HPDE6-E6E7 (cell line): ENCODE measurements around the gene TNFRSF25.
"Not testable (repeated sequence)": the region's sequence is repeated elsewhere in the genome, so short reads cannot be mapped to it uniquely, and the experiment has no call there.

Source experiments
- DNase-seq: peaks from one replicate; pipeline ENCODE4 v3.0.0; 2011; ENCODE audit warnings: missing footprints; ENCODE audit errors: extremely low spot score

The TNFRSF25 gene

DNA sequence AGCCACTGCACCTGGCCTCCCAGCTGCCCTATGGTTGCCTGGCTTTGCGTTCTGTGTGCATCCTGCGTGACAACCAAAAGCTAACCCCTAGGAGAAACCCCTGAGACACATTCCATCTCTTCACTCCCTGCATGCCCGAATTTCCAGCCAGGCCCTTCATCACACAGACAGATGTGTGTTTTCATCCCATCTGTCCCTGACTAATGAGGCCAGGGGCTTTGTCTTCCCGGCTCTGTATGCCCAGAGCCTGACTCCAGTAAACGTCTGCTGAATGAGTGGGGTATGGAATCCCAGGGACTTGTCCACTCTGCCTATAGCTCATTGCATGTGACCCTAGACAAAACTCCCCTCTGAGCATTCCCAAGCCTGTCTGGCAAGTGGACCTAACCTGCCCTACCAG, 31.8 kb downstream of the TNFRSF25 start:
- DNase-seq, result no peak

DNA sequence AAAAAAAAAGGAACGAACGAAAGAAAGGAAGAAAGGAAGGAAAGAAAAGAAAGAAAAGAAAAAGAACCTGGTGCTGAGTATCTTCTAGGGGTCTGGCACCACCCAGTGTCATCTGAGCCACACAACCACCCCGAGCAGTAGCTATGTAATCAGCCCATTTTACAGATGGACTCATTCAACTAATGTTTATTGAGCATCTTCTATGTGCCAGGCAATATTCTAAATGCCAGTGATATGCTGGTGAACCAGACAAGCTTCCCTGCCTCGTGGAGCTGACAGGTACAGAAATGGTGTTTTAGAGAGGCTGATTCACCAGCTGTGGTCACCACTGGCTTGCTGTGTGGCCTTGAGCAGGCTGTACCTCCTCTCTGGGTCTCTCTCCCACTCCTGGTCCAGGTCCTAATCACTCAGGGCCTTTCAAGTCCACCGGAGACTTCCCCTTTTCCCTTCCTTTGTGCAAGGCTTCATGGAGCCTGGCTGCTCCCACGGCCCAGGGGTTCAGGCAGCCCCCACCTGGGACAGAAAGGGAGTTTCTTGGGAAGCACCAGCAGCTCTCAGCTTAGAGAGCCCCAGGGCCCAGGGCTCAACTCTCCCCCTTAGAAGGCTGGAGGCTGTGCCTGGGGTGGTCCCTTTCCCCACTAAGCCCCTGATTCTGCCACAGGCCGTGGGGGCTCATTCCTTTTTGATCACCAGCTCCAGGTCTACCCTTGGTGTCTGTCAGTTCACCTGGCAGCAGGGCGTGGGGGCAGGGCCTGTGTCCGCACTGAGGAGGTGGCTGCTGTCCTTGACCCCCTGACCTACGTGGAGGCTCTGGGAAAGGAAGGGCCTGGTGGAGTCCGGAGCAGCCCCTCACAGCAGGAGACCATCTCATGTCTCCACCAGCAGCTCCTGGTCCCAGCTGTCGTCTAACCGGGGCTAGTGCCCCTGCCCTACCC, 34.1 kb downstream of the TNFRSF25 start:
- DNase-seq, result not testable (repeated sequence)

DNA sequence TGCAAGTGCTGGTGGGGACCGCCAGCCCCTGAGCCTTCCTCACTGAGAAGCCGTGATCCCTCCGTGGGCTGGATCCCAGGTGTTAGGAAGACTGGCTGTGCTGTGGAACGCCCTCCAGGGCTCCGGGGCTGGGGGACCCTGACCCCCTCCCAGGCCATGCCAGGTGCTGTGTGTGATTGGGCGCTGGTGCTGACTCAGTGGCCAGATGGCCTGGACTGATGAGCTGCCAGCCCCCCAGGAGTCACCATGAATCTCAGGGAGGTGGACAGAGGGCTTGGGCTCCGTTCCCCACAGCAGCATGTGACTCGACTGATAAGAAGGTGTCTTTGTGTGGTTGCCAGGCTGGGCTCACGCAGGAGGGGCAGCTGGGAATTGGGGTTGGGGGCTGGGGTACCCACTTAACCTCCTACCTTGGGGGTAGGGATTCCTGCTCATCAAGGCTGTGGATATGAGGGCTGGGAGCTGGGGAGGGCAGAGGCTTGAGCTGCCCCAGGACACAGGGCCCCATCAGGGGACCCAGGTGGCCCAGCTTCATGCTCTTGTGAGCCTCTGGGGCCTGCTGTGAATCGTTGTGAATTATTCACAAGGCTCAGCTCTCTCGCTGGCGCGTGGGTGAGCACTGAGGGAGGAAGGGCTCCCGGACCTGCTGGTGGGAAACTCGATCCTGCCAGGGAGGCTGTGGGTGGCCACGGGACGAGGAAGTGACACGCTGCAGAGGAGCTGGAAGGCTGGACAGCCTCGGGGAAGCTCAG, 36.1 kb downstream of the TNFRSF25 start:
- not testable (repeated sequence) for DNase-seq

DNA sequence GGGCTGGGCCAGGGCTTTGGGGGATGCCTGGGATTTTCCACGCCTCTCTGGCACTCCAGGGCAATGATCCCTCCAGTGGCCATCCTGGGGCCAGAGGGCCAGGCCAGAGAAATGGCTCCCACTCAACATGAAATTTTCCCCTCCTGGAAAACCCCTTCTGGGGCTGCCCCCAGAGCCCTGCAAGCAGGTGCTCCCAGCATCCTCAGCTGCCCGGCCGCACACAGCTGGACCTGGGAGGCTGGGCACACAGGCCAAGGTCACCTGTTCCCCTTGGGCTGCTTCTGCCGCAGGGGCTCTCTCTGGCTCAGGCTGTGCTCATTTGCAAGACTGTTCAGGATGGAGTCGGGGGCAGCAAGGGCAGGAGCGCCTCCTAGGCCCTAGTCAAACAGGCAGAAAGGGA, 37.5 kb downstream of the TNFRSF25 start:
- not testable (repeated sequence) for DNase-seq

DNA sequence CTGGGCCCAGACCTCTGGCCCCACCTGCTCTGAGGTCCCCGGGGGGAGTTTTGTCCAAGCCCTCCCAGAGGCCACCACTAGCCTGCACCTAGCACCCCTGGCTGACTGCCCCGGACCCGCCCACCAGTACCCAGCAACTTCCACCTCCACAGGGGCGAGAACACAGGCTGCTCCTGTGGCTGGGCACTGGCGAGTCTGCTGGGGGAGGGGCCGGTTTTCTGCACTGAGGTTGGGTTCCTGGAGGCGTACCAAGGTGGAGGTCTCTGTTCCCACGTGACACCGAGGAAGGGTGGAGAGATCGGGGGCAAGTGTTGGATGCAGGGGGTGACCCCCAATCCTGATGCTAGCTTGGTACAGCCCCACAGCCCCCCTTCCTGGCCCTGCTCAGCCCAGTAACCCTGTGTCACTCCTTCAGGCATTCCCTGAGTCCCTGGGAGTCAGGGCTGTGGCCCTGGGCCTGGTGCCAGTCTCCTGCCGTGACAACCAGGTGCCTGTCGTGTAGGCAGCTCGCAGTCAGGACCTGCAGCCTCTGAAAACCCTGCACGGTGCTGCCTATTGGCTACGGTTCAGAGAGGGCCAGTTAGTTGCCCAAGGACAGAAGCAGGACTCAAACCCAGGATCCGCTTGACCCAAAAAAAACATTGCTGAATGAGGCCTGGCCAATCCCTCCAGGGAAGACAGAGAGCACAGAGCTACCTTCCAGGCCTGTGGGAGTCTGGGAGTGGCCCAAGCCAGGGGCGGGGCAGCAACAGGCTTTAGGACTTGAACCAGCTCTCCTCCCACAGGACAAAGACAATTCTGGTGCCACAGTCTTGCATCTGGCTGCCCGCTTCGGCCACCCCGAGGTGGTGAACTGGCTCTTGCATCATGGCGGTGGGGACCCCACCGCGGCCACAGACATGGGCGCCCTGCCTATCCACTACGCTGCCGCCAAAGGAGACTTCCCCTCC, 38.3 kb downstream of the TNFRSF25 start:
- no peak for DNase-seq

DNA sequence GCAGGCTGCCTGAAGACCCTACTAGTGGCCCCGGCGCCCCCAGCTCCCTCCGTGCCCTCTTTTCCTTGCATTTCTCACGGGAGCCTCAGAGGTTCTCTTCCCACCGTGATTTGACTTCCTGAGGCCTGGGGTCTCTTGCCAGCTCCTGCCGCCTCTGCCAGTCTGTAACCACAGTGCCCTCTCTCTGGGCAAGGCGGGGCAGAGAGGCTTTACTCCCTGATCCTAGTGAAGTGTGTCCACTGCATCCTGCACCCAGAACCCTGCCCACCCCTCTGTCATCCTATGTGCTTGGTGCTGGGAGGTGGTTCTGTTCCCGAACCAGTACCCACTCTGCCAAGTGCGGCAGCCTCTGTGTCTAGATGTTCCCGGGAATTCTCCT, 39.0 kb downstream of the TNFRSF25 start:
- DNase-seq, result no peak

DNA sequence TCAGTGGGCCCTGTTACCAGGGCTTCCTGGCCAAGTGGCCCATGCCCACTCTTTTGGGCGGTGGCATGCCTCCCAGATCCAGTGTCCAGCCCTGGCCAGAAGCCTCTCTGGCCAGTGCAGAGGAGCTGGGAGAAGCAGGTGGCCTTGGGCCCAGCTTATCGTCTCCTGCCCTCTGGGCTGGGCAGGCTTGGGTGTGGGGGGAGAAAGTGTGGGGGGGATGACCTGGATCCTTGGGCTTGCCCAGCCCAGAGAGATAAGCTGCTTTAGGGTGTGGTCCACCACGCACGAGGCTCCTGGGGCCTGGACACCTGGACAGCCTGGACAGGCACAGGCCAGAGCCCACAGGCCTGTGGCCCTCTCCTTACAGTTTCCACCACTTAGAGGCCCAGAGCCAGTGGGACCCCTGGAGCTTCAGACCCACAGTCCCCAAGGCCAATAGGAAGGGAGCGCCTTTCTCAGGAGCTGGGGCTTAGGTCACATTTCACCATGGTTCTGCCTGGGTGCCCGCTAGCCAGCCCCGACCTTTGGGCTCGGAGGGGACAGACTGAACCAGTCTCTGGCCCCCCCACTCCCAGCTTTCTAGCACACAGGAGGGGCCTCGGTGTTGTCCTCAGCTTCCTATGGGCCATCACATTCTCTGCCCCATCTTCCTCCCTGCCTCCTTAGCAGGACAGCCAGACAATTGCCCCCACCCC, 39.5 kb downstream of the TNFRSF25 start:
- no peak for DNase-seq

DNA sequence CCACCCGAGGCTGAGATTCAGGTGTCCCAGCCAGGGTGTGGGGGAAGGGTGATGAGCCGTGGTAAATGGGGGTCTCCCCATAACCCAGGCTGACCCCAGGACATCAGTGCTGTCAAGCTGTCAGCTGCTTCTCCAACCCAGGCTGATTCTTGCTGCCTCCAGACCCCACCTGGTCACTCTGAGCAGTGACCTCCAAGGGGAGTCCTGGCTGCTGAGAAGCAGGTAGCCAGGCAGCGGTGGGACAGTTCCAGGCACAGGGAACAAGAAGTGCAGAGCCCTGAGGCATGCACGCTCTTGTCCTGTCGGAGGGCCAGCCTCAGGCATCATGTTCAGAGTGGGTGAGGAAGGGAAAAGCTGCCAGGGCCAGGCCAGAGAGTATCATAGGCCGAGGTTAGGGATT, 40.3 kb downstream of the TNFRSF25 start:
- DNase-seq, result no peak

DNA sequence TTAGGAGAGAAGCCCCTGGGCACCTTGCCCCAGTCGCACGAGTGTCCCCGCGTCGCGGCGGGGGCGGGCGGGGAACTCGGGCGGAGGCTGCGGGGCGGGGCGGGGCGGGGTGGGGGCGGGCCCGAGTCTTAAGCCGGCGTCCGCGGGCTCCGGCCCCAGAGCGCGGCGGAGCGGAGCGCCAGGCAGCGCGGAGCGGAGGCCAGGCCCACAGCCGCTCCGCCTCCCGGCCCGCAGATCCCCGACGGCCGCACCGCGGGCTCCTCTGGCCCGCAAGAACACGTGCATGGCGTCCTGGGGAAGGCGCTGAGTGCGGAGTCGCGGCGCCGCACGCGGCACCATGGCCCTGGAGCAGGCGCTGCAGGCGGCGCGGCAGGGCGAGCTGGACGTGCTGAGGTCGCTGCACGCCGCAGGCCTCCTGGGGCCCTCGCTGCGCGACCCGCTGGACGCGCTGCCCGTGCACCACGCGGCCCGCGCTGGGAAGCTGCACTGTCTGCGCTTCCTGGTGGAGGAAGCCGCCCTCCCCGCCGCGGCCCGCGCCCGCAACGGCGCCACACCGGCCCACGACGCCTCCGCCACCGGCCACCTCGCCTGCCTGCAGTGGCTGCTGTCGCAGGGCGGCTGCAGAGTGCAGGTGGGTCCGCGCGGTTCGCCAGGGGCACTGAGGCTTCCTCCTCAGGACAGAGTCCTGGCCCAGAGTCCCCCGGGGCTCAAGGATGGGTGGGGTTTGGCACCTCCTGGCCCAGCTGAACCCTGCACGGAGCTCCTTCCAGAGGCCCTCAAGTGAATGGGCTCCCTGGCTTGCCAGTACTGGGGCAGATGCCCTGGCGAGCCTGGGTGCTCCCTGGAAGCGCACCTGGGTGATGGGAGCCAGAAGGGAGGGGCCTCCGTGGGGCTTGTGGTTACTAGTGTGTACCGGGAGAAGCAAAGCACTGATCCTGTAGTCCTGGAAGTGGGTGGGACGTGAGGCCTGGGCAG, 41.1 kb downstream of the TNFRSF25 start, which contains the start of gene ESPN:
Gene ESPN (plus strand): TSS at position 158 of the 975 bp plus-strand sequence. CDS start 180 bp downstream, at position 338.
- DNase-seq, result no peak

DNA sequence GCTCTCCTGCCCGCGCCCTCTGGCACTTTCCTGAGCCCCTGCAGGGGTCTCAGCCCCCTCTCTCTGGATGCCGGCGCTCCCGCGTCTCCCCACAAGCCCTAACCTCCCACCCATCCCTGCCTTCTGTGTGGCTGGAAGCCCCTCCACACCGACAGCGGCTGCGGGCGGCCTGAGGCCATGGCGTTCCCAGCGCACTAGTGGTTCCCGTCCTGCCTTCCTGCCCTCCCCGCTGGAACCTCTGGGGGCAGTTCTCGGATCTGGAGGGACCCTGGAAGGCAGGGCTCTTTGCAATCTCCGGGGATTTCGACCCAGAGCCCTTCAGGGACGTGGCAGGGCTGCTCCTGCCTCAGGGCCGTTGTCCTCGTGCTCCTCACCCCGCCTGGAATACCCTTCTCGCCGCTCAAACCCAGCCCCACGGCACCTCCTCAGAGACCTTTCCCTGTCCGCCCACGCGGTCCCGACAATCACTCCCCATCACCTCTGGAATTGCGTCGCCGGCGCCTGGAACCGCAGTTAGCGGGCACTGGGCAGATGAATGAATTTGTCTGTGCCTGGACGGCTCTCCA, 41.9 kb downstream of the TNFRSF25 start:
- DNase-seq, result no peak

DNA sequence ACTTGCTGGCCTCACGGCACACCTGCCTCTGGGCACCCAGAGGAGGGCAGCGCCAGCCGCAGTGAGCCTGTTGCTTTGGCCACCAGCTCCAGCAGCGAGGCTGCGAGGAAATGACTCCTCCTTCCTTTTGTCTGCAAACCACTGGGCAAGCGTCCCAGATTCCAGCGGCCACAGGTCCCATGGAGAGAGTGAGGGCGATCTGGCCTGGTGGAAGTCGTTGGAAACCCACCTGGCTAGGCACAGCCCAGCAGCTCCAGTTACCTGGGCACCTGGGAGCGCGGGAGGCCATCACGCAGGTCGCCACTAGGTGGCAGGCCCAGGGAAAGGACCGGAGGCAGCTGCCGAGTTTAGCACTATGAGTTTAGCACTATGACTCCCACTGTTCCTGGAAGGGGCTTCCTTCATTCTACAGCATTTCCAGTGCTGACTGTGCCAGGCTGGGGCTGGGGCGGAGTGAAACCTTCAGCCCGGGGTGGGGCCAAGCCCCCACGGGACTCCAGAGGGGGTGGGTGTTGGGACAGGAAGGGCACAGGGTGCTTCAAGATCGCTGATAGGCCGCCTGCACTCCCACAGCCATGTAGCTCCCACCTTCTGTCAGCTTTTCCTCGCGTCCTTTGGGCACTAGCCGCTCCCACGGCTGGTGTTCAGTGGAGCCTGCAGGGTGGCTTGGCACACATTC, 42.5 kb downstream of the TNFRSF25 start:
- DNase-seq, result peak; percentile 84

DNA sequence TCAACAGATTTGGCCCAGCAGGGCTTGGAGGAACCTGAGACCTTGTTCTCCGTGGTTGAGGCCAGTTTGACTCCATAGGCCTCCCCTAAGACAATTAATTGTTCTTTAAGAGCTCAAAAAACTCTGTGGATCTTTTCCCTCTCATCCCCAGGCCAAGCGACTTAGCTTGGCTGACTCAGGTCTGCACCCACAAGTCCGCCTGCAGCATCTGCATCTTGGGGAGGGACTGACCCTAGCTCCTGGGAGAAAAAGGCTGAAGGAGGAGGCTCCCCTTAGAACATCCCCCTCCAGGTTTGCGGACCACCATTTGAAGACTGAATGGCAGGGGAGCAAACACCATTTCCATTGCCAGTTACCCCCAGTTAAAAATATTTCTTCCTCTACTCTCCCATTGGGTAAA, 44.7 kb downstream of the TNFRSF25 start:
- no peak for DNase-seq

DNA sequence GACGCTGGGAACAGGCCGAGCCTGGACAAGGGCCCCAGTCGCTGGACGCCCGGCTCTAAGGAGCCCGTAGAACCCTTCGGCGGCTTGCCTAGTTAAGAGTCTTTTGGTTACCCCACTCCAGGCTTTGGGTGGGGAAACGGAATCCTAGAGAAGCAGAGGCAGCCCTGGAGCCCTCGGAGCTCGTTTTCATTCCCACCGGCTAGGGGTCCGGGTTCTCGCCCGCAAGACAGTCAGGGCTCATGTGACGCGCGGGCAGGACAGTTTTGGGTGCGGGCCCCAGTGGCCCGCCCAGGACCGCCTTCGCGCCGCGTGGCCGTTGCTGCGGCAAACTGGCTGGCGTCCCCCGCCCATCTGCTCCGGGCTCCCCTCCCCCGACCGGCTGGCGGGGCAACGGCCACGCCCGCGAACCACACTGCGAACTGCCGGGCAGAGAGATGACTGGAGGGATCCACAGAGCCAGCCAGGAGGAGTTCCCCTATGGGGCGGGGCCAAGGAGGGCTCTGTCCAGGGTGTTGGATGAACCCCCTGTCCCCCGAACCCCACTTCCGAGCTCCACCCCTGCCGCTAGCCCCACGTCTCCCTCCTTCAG, 45.4 kb downstream of the TNFRSF25 start:
- DNase-seq, result no peak

DNA sequence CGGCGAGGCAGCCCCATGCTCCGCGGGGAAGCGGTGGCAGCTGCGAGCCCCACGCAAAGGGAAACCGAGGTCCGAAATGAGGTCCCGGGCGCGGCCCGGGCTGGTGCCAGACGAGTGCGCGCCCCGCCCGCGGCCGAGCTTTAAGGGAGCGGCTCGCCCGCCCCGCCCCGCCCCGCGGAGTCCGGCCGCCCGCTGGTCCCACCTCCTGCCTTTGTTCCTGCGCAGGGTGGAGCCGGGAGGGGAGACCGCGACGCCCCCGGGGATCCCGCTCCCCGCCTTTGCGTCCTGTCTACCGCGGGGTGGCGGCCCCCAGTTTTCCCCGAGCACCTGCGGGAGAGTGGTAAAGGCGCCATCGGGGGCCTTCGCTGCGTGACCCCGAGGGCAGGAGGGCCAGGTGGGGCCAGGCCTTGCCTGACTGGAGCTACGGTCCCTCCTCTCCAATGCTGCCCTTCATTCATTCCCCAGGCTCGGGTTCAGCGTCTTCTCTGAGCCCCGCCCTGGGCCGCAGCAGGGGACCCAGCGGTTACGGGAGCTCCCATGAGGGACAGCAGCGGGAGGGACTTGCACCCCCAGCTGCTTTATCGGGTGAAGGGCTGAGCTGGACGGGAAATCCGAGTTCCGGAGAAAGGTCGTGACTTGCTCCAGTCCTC, 46.0 kb downstream of the TNFRSF25 start, which contains the start of gene HES2:
Gene HES2 (minus strand): TSS at position 116 of the 650 bp plus-strand sequence. CDS start 99 bp downstream, at position 17.
- peak; percentile 63 for DNase-seq

DNA sequence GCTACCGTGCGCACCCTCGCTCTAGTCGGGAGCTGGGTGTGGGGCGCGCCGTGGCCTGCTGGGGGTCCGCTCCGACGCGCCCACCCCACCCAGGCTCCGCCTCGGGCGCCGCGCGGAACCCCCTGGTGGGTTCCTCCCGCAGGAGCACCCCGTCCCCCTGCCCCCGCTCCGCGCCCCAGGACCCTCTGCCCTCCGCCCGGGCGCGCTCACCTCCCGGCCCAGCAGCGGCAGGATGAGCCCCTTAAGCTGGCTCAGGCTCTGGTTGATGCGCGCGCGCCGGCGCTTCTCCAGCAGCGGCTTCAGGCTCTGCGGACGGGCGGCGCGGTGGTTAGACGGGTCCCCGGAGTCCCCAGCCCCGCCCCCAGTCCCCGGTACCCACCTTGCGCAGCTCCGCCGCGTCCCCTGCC, 46.6 kb downstream of the TNFRSF25 start:
- DNase-seq, result no peak

DNA sequence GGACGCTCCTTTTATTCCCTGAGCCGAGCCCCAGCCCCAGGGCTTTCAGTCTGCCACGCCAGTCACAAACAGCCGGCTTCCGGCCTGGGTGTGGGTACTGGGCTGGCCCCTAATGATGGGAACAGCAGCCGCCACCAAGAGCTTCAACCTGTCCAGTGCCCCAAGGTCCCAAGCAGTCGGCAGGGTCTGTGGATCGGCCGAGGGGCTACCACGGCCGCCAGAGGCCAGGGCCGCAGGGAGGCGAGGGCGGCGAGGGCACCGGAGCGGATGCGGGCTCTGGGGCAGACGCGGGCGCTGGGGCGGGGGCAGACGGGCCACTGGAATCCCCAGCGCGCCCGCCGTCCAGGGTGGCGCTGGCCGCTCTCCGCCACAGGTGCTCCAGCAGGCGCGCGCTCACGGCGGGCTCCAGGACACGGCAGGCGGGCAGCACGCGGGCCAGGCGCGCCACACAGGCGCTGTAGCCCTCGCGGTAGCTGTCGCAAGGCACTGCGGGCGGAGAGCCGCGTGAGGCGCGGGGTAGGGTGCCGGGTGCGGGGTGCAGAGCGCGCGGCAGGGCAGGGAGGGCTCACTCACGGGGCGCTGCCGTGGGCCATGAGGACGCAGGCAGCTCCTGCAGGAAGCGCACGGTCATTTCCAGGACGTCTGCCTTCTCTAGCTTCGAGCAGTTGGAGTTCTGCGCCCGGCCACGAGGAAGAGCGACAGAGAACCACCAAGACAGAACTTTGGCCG, 47.1 kb downstream of the TNFRSF25 start:
- DNase-seq, result no peak
